HG02798 (cell line): ENCODE measurements around the gene CD27.
"Not testable (repeated sequence)": the region's sequence is repeated elsewhere in the genome, so short reads cannot be mapped to it uniquely, and the experiment has no call there.

Experiments used
- ATAC-seq: cut with Tn5 transposase; IDR thresholded peaks from one replicate; pipeline ENCODE4 v1.9.1; 2021; ENCODE audit warnings: mild to moderate bottlenecking; ENCODE audit not compliant: unreplicated experiment, poor library complexity

The CD27 gene

DNA sequence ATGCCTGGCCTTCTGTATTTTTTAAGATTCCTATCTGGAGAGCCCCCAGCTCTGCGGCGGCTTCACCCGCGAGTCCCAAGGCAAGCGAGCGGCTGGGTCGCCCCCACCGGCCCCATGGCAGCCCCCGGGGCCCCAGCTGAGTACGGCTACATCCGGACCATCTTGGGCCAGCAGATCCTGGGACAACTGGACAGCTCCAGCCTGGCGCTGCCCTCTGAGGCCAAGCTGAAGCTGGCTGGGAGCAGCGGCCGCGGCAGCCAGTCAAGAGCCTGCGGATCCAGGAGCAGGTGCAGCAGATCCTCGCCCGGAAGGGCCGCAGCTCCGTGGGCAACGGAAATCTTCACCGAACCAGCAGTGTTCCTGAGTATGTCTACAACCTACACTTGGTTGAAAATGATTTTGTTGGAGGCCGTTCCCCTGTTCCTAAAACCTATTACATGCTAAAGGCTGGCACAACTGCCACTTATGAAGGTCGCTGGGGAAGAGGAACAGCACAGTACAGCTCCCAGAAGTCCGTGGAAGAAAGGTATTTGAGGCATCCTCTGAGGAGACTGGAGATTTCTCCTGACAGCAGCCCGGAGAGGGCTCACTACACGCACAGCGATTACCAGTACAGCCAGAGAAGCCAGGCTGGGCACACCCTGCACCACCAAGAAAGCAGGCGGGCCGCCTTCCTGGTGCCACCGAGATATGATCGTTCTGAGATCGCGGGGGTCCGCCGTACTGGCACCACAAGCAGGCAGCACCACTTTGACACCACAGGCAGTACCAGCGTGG is 33.0 kb downstream of the CD27 start:
- ATAC-seq = not testable (repeated sequence)

DNA sequence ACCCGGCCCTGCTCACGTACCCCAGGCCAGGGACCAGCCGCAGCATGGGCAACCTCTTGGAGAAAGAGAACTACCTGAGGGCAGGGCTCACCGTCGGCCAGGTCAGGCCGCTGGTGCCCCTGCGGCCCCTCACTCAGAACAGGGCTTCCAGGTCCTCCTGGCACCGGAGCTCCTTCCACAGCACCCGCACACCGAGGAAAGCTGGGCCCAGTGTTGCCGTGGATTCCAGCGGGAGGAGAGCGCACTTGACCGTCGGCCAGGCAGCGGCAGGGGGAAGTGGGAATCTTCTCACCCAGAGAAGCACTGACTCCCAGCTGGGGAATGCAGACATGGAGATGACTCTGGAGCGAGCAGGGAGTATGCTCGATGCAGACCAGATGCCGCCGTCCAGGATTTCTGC is 33.7 kb downstream of the CD27 start:
- no peak for ATAC-seq

DNA sequence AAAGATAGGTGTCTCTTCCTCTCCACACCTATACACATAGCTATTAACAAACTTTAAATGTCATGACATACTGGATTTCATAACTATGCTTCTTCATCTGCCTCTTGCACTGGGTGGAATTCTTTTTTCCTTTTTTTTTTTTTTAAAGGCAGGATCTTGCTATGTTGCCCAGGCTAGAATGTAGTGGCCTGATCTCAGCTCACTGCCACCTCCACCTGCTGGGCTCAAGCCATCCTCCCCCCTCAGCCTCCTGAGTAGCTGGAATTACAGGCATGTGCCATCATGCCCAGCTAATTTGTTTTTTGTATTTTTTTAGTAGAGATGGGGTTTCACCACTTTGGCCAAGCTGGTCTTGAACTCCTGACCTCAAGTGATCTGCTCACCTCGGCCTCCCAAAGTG is 43.5 kb downstream of the CD27 start:
- no peak for ATAC-seq

DNA sequence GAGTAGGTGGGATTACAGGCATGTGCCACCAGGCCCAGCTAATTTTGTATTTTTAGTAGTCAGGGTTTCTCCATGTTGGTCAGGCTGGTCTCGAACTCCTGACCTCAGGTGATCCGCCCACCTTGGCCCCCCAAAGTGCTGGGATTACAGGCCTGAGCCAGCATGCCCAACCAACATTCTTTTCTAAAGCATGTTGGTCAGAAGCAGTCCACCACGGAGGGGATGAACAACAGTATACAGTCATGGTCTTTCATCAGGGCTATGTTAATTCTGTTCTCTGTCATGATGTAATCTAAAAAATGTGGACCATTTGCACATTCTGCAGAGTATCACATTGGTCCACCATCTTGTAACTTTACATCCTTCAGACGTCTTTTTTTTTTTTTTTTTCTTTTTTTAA is 44.7 kb downstream of the CD27 start:
- no peak for ATAC-seq

DNA sequence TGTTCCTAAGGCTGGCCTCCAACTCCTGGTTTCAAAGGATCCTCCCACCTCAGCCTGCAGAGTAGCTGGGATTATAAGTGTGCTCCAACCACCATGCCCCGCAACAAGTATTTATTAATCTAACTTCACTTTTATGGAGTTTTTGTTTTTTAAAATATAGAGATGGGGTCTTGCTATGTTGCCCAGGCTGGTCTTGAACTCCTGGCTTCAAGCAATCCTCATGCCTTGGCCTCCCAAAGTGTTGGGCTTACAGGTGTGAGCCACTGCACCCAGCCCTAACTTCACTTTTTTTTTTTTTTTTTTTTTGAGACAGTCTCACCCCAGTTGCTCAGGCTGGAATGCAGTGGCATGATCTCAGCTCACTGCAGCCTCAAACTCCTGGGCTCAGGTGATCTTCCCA is 45.9 kb downstream of the CD27 start:
- ATAC-seq = not testable (repeated sequence)

DNA sequence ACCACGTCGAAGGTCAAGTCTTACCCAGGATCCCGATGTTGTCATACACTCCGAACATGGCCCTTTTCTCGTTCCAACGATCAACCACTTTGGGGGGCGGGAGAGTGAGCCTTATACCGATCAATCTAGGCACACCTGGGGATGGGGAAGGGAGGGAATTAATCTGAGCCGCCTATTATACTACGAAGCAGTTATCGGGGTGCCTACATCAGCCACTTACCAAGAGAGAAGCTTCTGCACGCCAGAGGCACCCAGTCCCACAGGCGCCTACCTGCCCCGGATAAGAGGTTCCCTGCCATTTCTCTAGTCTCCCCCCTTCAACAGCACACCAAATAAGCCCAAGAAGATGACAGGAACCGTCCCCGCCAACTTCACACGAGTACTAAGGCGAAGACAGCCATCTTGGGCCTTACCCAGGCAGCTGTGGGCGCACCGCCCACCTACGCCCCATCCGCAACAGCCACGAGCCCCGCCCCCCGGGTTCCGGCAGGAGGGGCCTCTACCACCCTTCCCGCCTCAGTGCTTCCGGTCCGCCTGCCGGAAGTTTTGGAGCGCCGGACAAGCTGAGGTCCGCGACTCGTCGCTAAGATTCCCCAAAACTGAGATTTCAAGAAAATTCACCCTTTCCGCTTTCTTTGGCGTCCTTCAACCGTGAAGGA is 48.2 kb downstream of the CD27 start, which contains the start of gene MRPL51:
TSS of gene MRPL51 (minus strand) at position 425 of the 659 bp plus-strand sequence. CDS start at position 299, 126 bp downstream.
- ATAC-seq = peak; percentile 73

DNA sequence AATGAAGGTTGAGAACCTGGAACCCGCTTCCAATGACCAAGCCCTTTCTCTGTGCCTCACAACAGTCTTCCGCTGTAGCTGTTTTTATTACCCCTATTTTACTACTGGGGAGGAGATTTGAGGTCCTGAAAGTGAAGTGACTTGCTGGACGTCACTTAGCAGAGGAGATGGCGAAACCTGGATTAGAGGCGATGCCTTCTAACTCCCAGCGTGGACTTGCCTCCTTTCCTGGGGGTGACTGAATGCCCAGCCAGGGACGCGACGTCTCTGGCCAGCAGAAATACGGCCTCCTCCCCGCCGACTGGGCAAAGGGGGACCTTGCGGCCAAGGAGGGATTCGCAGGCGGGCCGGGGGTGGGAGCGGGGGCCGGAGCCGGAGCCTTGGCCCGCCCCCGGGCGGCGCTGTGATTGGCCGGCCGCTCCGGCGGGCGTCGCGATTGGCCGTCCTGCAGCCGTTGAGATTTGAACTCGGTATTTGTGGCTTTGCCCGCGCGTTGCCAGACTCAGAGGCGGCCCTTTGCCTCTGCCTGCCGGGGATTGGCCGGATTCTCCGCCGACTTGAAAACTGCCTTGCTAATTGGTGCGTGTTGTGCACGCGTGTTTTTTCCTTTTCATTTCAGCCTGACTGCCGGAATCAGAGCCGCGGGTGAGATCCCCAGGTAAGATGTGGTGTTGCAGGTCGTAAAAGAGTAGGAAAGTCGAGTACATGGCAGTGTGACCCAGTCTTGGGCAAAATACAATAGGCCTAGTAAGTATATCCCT is 48.9 kb downstream of the CD27 start, which contains the start of gene NCAPD2:
TSS of gene NCAPD2 (plus strand) at position 606 of the 761 bp plus-strand sequence. CDS start 997 bp downstream, outside the sequence.
- ATAC-seq = peak; percentile 93

DNA sequence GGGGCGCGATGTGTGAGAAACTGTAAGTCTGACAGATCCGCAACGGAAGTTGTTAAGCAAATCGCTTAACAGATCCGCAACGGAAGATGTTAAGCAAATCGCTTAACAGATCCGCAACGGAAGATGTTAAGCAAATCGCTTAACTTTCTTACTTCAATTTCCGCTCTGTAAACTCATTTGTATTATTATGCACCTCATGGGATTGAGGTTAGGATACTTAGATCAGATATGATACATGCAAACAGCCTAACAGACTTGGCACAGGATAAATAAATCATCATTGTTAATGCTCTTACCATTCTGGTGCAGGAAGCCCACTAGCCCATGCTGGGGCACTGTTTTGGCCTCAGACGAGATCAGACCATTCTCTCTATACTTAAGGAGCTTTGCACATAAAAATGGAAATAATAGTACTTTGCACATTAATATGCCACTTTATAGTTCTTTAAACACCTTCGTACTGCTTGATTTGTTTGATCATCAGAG is 49.5 kb downstream of the CD27 start:
- no peak for ATAC-seq

DNA sequence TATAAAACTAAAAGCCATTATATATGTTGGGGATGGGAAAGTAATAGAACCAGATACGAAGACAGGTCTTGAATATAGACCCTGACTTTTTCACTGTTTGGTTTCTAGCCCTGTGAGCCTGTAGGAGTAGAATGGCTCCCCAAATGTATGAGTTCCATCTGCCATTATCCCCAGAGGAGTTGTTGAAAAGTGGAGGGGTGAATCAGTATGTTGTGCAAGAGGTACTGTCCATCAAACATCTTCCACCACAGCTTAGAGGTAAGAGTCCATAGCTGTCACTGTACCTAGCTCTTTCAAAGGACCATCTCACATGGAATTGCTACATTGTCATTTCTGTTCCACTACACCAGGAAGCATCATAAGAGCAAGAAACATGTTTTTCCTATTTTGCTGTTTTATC is 50.2 kb downstream of the CD27 start:
- ATAC-seq = no peak

DNA sequence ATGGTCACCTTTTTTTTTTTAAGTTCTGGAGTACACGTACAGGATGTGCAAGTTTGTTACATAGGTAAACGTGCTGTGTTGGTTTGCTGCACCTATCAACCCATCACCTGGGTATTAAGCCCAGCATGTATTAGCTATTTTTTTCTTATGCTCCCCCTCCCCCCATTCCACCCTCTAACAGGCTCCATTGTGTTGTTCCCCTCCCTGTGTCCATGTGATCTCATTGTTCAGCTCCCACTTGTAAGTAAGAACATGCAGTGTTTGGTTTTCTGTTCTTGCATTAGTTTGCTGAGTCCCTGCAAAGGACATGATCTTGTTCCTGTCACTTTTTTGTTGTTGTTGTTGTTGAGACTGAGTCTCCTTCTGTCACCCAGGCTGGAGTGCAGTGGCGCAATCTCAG is 52.5 kb downstream of the CD27 start:
- ATAC-seq = not testable (repeated sequence)

DNA sequence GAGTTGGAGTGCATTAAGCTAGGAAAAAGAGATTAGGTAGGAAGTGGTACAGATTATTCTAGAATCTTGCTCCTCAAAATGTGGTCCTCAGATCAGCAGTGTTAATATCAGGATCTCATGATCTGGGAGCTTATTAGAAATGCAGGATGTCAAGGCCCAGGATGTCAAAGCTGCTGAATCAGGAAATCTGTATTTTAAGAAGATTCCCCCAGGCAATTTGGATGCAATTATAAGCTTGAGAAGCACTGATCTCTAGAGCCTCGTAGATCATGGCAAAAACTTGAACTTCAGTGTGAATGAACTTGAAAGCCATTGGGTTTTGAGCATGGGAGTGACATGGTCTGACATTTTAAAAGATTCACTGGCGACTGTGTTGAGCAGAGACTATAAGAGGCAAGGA is 55.7 kb downstream of the CD27 start:
- ATAC-seq = no peak
